HG03439 (cell line): ENCODE data around the gene PRICKLE1.

Experiments used
- ATAC-seq: cut with Tn5 transposase; IDR thresholded peaks from one replicate; pipeline ENCODE4 v1.9.1; 2021; ENCODE audit warnings: mild to moderate bottlenecking, moderate library complexity; ENCODE audit not compliant: unreplicated experiment

The PRICKLE1 gene

GRCh38 chr12:42590330-42590934, 886 bp upstream of the PRICKLE1 start:
- ATAC-seq: no peak

DNA sequence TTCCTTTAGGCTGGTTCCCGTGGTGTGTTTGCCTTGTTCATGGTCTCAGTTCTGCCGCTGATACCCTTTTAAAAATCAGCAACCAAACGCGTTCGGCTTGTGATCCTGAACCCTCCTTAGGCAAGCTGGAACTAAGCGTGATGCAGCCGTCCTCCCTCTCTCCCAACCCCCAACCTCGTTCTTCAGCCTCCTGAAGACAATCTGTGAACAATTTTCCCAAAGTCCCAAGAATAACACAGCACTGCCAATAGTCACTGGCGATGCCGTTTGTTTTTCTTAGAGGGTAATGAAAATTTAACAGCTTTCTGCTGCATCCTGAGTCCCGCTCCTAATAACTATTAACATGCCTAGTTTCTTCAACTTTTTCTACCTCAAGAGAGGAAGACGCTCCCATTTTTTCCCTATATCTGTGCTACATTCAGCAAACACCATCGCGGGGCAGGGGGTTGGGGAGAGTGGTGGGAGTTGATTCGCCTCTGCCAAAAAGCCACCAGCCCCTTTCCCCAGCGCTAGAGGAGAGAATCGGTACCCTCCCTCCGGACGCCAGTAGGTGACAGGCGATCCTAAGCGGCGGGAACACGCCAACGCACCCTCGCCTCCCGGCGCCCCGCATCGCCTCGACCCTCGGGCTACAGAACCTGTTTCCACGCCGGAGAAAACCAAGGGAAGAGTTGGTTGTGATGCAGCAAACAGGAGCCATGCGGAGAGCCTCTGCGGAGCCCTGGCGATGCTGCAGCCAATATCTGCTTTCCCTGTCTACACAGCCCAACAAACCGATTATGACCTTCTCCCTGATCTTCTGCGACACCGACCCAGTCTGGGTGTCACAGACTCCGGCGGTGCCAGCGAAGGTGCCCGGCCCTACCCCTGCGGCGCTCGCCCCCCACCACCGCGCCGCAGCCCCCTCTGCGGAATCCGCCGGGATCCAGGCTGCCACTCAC, 752 bp downstream of the PRICKLE1 start:
- no peak for ATAC-seq

GRCh38 chr12:42587601-42588523, 1.7 kb downstream of the PRICKLE1 start:
- ATAC-seq: no peak

DNA sequence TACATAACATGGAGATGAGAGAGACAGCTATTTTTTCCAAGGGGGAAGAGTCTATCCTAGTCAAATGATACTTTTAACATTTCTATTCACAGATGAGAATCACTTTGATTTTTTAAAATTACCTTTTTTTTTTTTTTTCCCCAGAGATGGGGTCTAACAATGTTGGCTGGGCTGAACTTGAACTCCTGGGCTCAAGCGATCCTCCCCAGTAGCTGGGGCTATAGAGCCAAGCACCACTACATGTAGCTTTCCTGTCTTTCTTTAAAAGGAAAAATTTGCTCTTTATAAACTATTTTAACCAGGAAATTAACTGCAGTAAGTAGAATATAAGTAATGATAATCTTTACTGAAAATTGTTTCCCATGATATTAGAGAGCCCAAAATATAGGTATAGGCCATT, 3.3 kb downstream of the PRICKLE1 start:
- no peak for ATAC-seq

DNA sequence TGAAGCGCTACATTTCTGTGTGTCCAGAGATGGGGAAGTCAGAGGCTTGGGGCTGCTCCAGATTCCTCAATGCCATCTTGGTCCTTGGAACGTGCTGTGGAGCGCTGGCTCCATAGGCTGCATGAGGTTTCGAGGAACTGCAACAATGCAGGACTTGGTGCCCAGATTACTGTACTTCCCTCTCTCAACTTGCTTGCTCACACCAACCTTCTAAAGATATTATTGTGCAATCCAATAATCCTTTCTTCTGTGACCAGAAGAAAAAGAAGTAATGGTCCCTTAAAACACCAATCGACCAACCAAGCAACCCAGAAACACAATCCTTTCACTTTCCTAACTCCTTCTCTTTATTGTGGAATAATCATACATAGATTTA, 3.7 kb downstream of the PRICKLE1 start:
- ATAC-seq: no peak

GRCh38 chr12:42585154-42585840, 4.2 kb downstream of the PRICKLE1 start:
- no peak for ATAC-seq

- no peak for ATAC-seq
Measured at GRCh38 chr12:42584651-42585111, 4.9 kb downstream of the PRICKLE1 start.

- ATAC-seq: no peak
Measured at GRCh38 chr12:42583016-42583415, 6.5 kb downstream of the PRICKLE1 start.

- no peak for ATAC-seq
Measured at GRCh38 chr12:42582498-42582897, 7.0 kb downstream of the PRICKLE1 start.

DNA sequence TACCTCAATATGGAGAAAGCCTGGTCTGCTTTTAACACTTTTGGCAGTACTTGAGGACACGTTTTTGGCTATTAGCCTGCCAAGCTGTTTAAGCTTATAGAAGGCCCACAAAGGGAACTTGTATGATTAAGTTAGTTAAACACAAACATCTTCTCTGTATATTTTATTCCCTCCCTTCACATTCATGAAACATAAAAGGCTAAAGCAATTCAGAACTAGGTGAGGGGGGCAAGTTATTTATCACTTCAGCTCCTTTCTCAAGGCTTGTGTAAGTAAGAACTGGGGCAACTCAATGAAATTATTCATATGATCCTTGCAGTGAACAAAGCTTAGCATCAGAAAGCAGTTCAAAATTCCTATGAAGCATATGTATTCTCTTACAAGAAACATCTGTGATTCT, 7.5 kb downstream of the PRICKLE1 start:
- ATAC-seq: no peak

- ATAC-seq: no peak
Measured at GRCh38 chr12:42576374-42576773, 13.2 kb downstream of the PRICKLE1 start.

GRCh38 chr12:42575717-42576116, 13.8 kb downstream of the PRICKLE1 start:
- no peak for ATAC-seq

GRCh38 chr12:42574851-42575266, 14.7 kb downstream of the PRICKLE1 start:
- no peak for ATAC-seq

DNA sequence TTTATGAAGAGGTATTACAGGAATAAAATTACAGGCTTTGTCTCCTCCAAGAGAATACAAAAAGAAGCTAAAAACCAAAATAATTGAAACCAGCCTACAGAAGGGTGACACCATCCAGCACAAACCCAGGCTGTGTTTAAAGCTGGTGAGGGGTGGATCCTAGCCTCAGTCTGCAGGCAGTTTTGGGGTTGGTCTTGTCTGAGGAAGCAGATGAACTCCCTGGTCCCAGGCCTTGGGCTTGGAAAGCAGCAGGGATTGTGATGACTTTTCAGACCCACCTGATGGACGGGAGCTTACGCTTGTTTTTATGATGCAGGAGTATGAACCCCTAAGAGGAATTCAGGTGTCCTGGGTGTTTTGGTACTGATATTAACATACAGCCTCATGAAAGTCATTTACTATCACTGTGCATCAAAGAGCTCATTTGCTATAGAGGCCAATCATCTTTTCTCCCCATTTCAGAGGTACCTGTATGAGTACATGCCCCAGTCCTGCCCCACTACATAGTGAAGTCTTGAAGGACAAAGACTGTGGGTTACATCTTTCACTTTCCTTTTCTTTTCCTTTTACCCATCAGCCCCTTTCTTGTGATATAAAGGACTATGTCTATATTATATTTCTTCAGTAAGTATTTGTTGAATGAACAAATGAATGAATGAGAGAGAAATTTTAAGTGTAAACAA, 18.1 kb downstream of the PRICKLE1 start:
- ATAC-seq: no peak

DNA sequence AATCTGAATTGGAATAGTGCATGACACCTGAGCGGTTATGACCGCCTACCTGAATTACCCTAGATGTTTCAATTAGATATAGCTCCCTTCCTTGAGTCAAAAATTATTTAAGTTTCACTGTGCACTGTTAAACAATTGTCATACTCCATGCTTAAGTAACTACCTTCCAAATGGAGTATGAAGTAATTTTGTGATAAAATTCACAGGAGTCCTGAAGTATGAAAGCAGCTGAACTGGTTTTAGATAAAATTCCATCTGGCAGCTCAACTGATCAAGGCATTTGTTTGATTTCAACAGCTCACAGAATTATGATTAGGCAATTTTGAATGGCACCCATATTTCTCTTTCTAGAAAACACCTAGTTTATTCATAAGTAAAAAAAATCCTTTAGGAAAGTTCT, 19.5 kb downstream of the PRICKLE1 start:
- no peak for ATAC-seq

DNA sequence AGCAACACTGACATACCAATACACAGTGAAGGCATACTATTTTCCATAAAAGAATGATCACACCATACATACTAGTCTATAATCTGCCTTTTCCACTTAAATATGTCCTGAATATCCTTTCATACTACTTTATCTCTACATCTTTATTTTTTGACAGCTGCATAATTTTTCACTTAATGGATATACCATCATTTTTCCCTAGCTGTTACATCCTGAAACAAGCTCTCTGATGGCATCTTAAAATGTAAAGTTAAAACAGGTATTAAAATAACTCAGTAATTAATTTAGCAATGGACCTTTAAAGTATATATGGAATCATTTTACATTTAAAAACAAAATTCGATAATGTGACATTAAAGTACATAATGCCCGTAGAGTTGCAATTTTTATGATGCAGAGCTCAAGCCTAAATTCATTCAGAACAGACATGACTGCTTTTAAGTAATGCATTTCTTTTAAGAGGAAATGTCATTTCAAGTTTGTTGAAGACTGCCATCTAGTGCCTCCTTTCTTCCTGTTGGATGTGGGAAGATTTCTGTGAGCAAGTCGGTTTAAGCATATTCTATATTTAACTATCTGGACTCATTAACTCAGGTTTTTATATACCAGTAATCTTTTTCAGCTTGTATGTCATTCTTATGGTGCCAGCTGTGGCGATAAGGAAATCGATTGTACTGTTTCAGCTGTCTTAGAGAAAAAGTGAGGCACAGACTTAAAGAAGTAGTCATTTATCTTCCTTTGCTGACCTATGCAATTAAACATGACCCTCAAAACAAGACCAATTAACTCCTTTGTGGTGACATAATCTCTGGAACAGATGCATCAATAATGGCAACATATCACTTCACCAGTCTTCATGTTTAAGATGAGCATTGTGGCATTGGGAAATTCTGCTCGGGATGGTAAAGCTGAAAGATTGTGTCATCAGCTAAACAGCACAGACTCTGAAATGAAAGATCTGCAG, 20.3 kb downstream of the PRICKLE1 start:
- ATAC-seq: peak; percentile 61

DNA sequence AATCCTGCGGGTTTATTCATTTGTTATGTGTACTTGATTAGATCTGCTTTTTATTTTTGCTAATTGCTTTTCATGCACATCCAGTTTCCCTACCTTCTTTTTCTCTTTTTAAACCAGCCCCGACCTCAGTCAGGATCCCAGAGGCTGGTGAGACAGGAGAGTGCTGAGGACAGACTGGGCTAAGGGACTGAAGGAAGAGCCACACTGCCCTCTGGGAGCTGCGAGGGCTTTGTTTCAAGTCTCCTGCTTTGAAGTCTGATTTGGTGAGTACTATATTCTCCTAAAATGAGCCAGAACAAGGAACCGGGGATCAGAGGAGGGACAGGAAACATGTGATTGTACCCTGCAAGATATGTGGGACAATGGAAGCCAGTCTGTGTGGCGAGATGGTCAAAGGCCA, 23.9 kb downstream of the PRICKLE1 start:
- no peak for ATAC-seq

DNA sequence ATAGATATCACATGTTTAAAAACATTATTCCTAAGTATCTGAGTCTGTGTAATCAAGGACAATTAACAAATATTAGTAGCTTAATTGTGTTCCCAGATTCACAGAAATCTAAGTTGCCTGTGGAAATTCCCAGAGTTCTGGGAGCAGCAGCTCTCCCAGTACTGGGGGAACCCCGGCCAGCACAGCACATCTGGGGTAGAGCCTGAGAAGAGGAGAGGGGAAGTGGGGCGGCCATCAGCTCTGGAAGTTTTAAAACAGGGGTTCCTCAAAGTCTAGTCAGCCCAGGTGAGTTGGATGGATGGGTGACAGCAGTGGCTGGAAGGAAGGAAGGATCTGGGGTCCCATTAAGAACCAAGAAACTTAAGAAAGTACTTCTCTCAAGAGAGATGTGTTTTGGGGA, 24.6 kb downstream of the PRICKLE1 start:
- no peak for ATAC-seq

GRCh38 chr12:42564556-42564955, 25.0 kb downstream of the PRICKLE1 start:
- no peak for ATAC-seq
